Measurements from ENCODE around the gene PCDH1.

GRCh38 chr5:141814064-141814964, 63.9 kb downstream of the PCDH1 start:
- TF ChIP-seq CTCF (IDR thresholded peaks at IDR 0.05; ENCODE audit: low read depth, low read length) (peak; percentile 75), EZH2phosphoT487 (IDR thresholded peaks at IDR 0.05; ENCODE audit: low read depth) (no peak)

Data from OCI-LY3 (cell line).